Stimulated activated naive CD8-positive, alpha-beta T cell treated with anti-CD3 and anti-CD28 coated beads, Interleukin-15, Interleukin-2, amounts not matched to agents 100 U/mL and 50 U/mL, for 24 hours (primary cell): ENCODE data around the gene UIMC1.

Experiments used
- ATAC-seq: fragments of 150-1000 bp; cut with Tn5 transposase; one replicate; pipeline ENCODE4 v1.10.0; 2021
- DNase-seq: peaks from one replicate; pipeline ENCODE4 v3.0.0; 2021

UIMC1 gene

GRCh38 chr5:176902102-176902814 is 104.3 kb downstream of the UIMC1 start:
- ATAC-seq, result no peak
- no peak for DNase-seq

GRCh38 chr5:176901260-176902101 is 105.1 kb downstream of the UIMC1 start:
- DNase-seq, result no peak
- peak; percentile 89 for ATAC-seq

DNA sequence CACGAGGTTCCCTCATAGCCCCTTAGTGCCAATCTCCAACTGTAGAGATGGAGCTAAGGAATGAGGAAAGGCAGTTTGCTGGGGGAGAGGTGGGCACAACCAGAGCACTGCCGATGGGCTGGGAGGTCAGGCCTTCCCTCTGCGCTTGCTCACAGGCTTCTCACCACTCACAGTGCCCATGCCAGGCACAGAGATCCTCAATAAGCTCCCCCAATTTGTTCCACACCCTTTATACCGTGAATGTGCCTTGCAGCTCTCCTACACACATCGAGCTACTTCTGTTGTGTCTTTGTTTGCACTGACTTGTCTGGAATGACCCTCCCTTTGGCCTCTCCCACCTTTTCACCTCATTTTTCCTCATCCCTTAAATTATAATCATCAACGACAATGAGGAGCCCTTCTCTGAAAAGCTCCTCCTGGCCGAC is 105.8 kb downstream of the UIMC1 start:
- no peak for ATAC-seq
- no peak for DNase-seq

DNA sequence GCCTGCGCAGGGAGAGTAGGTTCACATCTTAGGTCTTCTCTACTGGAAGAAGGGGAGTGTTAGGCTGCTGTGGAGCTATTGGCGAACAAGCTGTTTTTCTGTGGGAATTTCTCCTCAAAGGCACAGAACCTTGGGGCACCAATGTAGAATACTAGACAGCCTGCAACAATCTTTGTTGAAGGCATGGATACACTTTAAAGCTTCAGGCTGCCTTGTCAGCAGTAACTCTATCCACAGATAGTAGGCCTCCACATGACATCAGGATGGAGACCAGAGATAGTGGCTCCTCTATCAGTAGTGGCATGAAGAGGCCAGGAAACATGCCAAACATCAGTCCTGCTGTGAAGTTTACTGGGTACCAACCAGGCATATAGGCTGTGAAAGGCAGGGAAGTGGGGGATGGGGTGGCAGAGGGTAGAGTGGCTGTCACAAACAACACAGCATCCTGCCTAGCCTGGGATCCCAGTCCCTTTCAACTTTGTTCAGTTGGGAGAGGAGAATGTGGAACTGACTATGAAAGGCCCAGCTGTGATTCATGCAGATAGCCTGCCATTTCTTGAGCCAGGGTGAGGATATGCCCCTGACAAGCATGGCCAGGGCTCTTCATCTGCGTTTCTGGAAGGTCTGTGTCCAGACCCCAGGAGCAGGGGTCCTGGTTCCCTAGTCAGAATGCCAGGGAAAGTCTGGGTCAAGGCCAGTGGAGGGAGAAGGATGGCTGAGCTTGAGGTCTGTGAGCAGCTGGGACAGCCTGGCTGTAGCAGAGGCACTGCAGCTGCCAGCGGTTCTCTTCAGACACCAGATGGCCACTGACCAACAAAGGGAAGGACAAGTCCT is 106.4 kb downstream of the UIMC1 start:
- DNase-seq (no peak), ATAC-seq (no peak)

DNA sequence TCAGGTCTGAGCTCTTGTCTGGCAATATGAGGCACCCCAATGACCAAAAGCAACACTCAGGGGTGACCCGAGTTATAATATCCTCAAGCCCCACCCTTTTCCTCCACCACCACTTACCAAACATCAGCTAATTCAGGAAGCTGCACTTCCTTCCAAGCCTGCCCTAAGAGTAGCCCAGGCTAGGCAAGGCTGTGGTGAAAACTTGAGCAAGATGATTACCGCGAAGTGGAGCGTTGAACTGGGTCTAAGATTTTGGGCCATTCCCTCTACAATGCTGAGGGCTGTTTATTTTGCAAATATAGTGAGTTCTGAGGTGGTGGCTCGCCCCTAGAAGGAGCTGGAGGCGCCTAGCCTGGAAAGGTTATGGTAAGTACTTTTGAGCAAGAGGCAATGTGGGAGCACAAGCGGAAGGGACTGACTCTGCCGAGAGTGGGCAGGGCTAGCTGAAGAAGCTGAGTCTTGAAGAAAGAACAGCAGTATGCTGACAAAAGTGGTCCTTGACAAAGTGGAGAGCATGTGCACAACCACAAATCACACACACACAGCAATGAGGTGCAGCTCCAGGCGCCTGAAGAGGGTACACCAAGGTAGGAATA is 107.2 kb downstream of the UIMC1 start, which contains the start of gene HK3:
HK3 (minus strand) TSS at position 51 of the 596 bp plus-strand sequence. CDS start 3,187 bp downstream, outside the sequence.
- DNase-seq (no peak), ATAC-seq (no peak)

- no peak for DNase-seq
- no peak for ATAC-seq
Observed at GRCh38 chr5:176897263-176897662, 109.3 kb downstream of the UIMC1 start.

DNA sequence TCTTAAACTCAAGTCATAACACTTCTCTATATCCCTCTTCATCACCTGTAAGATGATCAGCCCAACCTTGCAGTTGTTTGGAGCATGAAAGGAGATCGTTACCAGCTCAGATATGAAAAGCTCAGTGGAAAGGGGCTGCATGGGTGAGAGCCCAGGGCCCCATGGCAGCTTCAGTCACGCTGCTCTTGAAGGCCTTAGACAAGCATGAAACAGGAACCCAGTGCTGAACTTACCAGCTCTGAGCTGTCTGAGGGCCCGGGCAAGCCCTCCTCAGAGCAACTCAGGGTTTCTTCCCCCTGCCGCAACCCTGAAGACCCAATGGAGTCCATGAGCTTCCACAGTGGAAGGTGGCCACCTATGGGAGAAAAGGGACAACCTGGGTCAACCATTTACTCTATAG is 110.7 kb downstream of the UIMC1 start:
- ATAC-seq (no peak), DNase-seq (no peak)

GRCh38 chr5:176894298-176894697 is 112.3 kb downstream of the UIMC1 start:
- ATAC-seq (no peak), DNase-seq (no peak)

DNA sequence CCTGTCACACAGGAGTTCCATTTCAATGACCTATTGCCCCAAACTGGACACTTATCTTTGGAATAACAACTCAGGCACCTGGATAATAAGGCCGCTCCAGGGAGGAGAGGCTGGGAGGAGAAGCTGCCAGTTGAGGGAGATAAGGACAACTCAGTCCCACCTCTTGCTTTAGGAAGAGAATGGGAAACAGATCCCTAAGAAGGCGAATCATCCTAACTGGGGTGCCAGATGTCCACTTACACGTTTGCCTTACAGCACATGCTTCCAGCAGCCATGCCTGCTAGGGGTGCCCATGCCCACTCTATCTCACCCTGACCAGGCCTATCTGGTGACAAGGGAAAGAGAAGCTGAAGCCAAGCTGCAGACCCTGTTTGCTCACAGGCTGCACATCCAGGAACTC is 113.9 kb downstream of the UIMC1 start:
- DNase-seq (no peak), ATAC-seq (no peak)

GRCh38 chr5:176891331-176891958 is 115.1 kb downstream of the UIMC1 start:
- no peak for DNase-seq
- no peak for ATAC-seq

GRCh38 chr5:176890455-176891330 is 115.9 kb downstream of the UIMC1 start:
- DNase-seq, result no peak
- ATAC-seq, result no peak

DNA sequence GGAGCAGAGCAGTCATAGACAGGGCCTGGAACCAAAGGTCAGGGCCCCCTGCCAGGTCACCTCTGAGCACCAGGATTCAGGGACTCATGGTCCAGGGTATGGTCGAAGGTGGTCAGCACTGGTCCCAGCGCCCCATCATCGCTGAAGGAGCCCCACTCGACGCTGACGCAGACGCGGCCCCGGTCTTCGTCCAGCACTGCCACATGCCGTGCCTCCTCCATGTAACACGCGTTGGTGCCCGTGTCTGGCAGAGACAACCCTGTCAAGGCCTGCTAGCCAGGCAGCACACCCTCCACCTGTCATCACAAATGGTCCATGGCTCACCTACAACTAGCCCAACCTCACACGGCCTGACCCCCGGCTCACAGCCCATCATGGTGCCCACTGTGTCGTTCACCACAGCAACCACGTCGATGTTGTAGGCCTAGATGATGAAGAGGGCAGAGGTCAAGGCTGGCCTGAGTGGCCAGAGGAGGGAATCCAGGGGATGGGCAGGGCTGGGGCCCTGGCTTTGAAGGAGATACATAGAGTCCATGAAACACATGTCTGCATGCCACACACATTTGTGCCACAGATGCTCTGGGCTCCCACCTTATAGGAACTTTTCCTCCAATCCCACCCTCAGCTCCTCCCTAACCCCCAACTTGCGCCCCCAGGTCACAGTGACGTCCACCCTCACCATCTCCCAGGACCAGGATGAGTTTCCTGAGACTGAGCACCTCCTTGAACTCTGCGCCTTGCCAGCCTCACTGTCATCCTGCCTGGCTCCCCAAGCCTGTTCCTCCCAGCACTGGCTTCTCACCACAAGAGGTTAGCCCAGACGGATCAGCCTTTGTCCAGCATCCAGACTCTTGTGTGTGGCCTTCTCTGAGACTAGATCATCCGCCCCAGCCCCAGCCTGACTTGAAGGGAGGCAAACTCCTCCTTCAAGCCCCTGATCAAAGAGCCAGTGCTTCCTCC is 117.0 kb downstream of the UIMC1 start:
- ATAC-seq, result no peak
- no peak for DNase-seq

DNA sequence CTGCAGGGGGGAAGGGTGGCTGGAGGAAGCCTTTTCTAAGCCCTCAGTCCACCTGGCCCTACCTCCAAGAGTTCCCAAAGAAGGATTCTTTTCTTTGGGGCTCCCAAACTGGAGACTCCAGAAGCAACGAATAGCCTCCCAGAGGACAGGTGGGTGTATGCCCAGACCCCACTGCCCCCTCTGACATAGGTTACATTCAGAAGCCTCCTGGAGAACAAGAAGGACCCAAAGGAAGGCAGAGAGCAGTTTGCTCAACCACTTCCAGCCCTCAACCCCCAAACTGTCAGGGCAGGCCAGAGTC is 117.8 kb downstream of the UIMC1 start:
- DNase-seq, result no peak
- ATAC-seq, result no peak

DNA sequence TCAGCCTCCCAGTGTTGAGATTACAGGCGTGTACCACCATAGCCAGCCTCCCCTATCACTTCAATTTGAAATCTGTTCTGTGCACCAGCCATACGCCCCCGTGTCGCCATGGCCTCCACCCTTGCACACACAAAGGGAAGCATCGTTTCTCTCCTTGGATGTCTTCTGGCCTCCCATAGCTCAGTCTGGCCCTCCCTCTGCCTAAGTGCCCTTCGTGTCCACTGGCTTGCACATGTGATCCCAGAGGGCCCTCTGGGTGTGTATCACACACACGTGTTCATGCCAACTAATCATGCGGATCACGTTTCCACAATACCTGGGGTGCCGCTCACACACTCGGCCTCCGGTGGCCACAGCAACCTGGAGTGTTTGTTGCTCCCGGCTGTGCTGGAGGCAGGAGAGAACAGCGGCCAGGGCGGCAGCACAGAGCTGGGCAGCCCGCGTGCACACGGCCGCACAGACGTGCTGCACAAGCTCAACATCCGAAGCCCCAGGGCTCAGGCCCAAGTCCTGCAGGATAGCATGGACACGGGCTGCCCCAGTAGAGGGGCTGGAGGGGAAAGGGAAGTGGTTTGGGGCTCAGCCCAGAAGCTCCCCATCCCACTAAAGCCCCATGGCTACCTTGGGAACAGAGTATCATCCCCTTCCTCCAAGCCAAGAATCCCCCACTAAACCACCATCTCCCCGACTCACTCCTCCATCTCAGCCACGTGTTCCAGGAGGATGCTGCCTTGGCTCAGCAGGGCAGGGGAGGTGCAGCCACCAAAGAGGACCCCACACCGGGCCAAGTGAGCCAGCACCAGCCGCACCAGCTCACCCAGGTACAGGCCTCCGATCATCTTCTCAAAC is 118.3 kb downstream of the UIMC1 start:
- DNase-seq, result no peak
- ATAC-seq, result no peak

GRCh38 chr5:176887252-176887849 is 119.2 kb downstream of the UIMC1 start:
- DNase-seq (no peak), ATAC-seq (no peak)

DNA sequence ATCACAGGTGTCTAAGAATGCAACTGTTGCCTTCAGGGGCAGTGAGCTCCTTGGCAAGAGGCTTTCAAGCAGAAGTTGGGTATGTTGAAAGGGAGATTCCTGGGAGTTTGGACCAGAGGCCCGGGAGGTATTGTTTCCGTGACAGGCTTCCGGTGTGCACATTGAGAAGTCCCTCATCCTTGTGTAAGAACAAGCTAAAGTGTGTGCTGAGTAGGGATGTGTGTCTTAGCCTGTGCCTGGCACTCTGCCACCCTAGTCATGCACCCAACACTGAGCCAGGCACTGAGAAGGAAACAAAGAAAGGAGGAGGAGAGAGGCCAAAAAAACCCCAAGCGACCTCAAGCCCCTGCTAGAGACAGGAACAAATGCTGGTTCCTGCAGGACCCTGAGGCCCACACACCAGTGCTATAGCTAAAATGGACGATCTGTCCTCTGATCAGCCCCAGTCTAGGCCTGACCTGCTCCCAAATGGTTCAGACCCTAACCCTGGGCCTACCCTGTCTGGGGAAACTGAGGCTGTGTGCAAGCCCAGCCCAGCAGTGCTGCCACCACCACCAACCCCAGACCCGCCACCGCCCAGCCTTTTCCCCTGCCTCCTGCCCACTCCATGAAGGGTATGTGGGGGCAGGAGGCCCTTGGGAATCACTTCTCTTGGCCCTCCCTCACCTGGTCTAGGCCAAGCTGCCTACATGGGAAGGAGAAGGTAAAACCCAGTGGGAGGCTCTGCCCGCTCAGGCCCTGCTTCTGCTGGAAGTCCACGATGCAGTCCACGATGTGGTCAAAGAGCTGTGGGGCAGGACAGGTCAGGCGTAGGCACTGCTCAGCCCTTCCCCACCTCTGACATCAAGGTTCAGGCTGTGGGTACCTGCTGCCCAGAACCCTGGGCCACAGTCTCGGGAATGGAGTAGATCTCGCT is 120.0 kb downstream of the UIMC1 start:
- no peak for DNase-seq
- no peak for ATAC-seq

- ATAC-seq, result no peak
- no peak for DNase-seq
Observed at GRCh38 chr5:176884571-176884890, 122.0 kb downstream of the UIMC1 start.
